HG03521 (cell line): ENCODE measurements around the gene LPCAT1.
"Not testable (repeated sequence)": the region's sequence is repeated elsewhere in the genome, so short reads cannot be mapped to it uniquely, and the experiment has no call there.

Experiments used
- ATAC-seq: cut with Tn5 transposase; IDR thresholded peaks from one replicate; pipeline ENCODE4 v1.9.1; 2021; ENCODE audit warnings: mild to moderate bottlenecking, moderate library complexity; ENCODE audit not compliant: unreplicated experiment

The LPCAT1 gene

GRCh38 chr5:1468629-1469527 is 54.9 kb downstream of the LPCAT1 start:
- no peak for ATAC-seq

- no peak for ATAC-seq
These were observed 55.5 kb downstream of the LPCAT1 start for GRCh38 chr5:1468247-1468612.

GRCh38 chr5:1467341-1468246 is 56.2 kb downstream of the LPCAT1 start:
- ATAC-seq = no peak

GRCh38 chr5:1466631-1467265 is 57.0 kb downstream of the LPCAT1 start:
- no peak for ATAC-seq

- no peak for ATAC-seq
These were observed 57.7 kb downstream of the LPCAT1 start for GRCh38 chr5:1465966-1466471.

- no peak for ATAC-seq
These were observed 58.6 kb downstream of the LPCAT1 start for GRCh38 chr5:1465117-1465516.

GRCh38 chr5:1464511-1464910 is 59.2 kb downstream of the LPCAT1 start:
- no peak for ATAC-seq

GRCh38 chr5:1464096-1464446 is 59.7 kb downstream of the LPCAT1 start:
- no peak for ATAC-seq

GRCh38 chr5:1463326-1464095 is 60.2 kb downstream of the LPCAT1 start:
- ATAC-seq = no peak

- ATAC-seq = no peak
These were observed 61.4 kb downstream of the LPCAT1 start for GRCh38 chr5:1462358-1462757.

- no peak for ATAC-seq
These were observed 62.4 kb downstream of the LPCAT1 start for GRCh38 chr5:1461396-1461795.

GRCh38 chr5:1460054-1460682 is 63.6 kb downstream of the LPCAT1 start:
- ATAC-seq = no peak

GRCh38 chr5:1459435-1459834 is 64.3 kb downstream of the LPCAT1 start:
- ATAC-seq = not testable (repeated sequence)

- ATAC-seq = not testable (repeated sequence)
These were observed 67.5 kb downstream of the LPCAT1 start for GRCh38 chr5:1456110-1456881.

GRCh38 chr5:1453613-1454012 is 70.1 kb downstream of the LPCAT1 start:
- no peak for ATAC-seq

GRCh38 chr5:1449081-1449630 is 74.6 kb downstream of the LPCAT1 start:
- no peak for ATAC-seq

GRCh38 chr5:1448511-1449011 is 75.2 kb downstream of the LPCAT1 start:
- no peak for ATAC-seq

GRCh38 chr5:1447671-1448361 is 75.9 kb downstream of the LPCAT1 start:
- no peak for ATAC-seq
